ENCODE data around the gene FIBCD1.

FIBCD1 gene

GRCh38 chr9:130893341-130894101 is 45.5 kb downstream of the FIBCD1 start:
- FAIRE-seq: no peak
- DNase-seq (ENCODE audit: insufficient read length, low spot score): no peak
- TF ChIP-seq POLR2A (IDR thresholded peaks at IDR 0.05; ENCODE audit: low read depth, low read length): no peak
- no peak for TF ChIP-seq SPI1 (IDR thresholded peaks at IDR 0.05; ENCODE audit: low read depth, low read length)
- no peak for TF ChIP-seq TAF1 (IDR thresholded peaks at IDR 0.05; ENCODE audit: low read depth, low read length)
- TF ChIP-seq POLR2AphosphoS5 (IDR thresholded peaks at IDR 0.05; ENCODE audit: low read depth, low read length): no peak
- TF ChIP-seq POU2F2 (IDR thresholded peaks at IDR 0.05; ENCODE audit: low read depth, low read length): no peak
- TF ChIP-seq PAX5 (IDR thresholded peaks at IDR 0.05; ENCODE audit: insufficient read depth, low read length, severe bottlenecking): no peak

DNA sequence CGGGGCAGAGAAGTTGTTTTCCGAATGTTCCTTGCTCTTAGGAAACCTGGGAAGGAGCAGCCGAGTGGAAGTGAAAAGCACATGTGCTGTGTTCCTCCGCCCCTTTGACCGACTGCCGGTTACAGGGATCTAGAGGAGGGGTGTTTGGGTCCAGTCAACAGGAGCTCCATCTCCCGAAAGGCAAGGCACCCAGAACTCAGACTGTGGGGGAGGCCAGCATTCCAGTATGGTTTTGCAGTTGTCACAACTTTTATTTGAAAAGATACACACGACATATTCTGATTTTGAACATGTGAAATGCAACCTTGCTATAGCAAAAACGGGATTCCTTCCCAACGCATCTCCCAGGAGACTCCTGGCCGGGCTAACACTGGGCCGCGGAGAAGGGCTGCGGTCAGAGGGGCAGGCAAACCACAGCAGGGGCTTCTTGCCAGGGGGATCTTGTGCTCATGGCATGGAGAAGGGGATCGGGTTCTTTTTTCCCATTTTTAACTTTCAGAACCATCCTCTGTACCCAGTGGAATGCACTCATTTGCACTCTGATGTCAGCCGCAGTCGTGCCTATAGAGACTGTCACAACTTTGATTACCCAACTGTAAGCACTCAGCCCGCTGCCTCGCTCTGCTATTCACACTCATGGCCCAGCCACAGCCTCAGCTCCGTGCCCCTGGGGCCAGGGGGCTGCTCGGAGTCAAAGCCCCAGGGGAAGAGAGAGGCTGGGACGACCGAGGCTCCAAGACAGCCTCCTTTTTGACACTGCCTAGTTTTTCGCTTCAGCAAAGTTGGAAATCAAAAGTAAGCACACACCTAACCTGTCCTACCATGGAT is 46.4 kb downstream of the FIBCD1 start:
- no peak for DNase-seq (ENCODE audit: insufficient read length, low spot score)
- FAIRE-seq: no peak
- no peak for TF ChIP-seq TAF1 (IDR thresholded peaks at IDR 0.05; ENCODE audit: low read depth, low read length)
- no peak for TF ChIP-seq POLR2A (IDR thresholded peaks at IDR 0.05; ENCODE audit: low read depth, low read length)
- no peak for TF ChIP-seq PAX5 (IDR thresholded peaks at IDR 0.05; ENCODE audit: insufficient read depth, low read length, severe bottlenecking)
- no peak for TF ChIP-seq POU2F2 (IDR thresholded peaks at IDR 0.05; ENCODE audit: low read depth, low read length)
- no peak for TF ChIP-seq SPI1 (IDR thresholded peaks at IDR 0.05; ENCODE audit: low read depth, low read length)
- TF ChIP-seq POLR2AphosphoS5 (IDR thresholded peaks at IDR 0.05; ENCODE audit: low read depth, low read length): no peak

- no peak for DNase-seq (ENCODE audit: insufficient read length, low spot score)
- no peak for FAIRE-seq
- TF ChIP-seq POLR2AphosphoS5 (IDR thresholded peaks at IDR 0.05; ENCODE audit: low read depth, low read length) (no peak), POLR2A (IDR thresholded peaks at IDR 0.05; ENCODE audit: low read depth, low read length) (no peak), PAX5 (IDR thresholded peaks at IDR 0.05; ENCODE audit: insufficient read depth, low read length, severe bottlenecking) (no peak), TAF1 (IDR thresholded peaks at IDR 0.05; ENCODE audit: low read depth, low read length) (no peak), POU2F2 (IDR thresholded peaks at IDR 0.05; ENCODE audit: low read depth, low read length) (no peak)
Observed at GRCh38 chr9:130891688-130892476, 47.2 kb downstream of the FIBCD1 start.

GRCh38 chr9:130890870-130891687 is 48.0 kb downstream of the FIBCD1 start:
- DNase-seq (ENCODE audit: insufficient read length, low spot score) (no peak), FAIRE-seq (no peak)
- no peak for TF ChIP-seq POLR2A (IDR thresholded peaks at IDR 0.05; ENCODE audit: low read depth, low read length)
- no peak for TF ChIP-seq POU2F2 (IDR thresholded peaks at IDR 0.05; ENCODE audit: low read depth, low read length)
- TF ChIP-seq SPI1 (IDR thresholded peaks at IDR 0.05; ENCODE audit: low read depth, low read length): no peak
- TF ChIP-seq TAF1 (IDR thresholded peaks at IDR 0.05; ENCODE audit: low read depth, low read length): no peak
- TF ChIP-seq POLR2AphosphoS5 (IDR thresholded peaks at IDR 0.05; ENCODE audit: low read depth, low read length): no peak
- TF ChIP-seq PAX5 (IDR thresholded peaks at IDR 0.05; ENCODE audit: insufficient read depth, low read length, severe bottlenecking): no peak

- FAIRE-seq (no peak), DNase-seq (ENCODE audit: insufficient read length, low spot score) (no peak)
- no peak for TF ChIP-seq POLR2AphosphoS5 (IDR thresholded peaks at IDR 0.05; ENCODE audit: low read depth, low read length)
- no peak for TF ChIP-seq POLR2A (IDR thresholded peaks at IDR 0.05; ENCODE audit: low read depth, low read length)
- TF ChIP-seq PAX5 (IDR thresholded peaks at IDR 0.05; ENCODE audit: insufficient read depth, low read length, severe bottlenecking): no peak
- TF ChIP-seq POU2F2 (IDR thresholded peaks at IDR 0.05; ENCODE audit: low read depth, low read length): no peak
- no peak for TF ChIP-seq SPI1 (IDR thresholded peaks at IDR 0.05; ENCODE audit: low read depth, low read length)
- TF ChIP-seq TAF1 (IDR thresholded peaks at IDR 0.05; ENCODE audit: low read depth, low read length): no peak
Observed at GRCh38 chr9:130890124-130890523, 48.9 kb downstream of the FIBCD1 start.

GRCh38 chr9:130888146-130888885 is 50.7 kb downstream of the FIBCD1 start:
- no peak for TF ChIP-seq PAX5 (IDR thresholded peaks at IDR 0.05; ENCODE audit: insufficient read depth, low read length, severe bottlenecking)
- no peak for TF ChIP-seq POLR2A (IDR thresholded peaks at IDR 0.05; ENCODE audit: low read depth, low read length)
- TF ChIP-seq POU2F2 (IDR thresholded peaks at IDR 0.05; ENCODE audit: low read depth, low read length): no peak
- no peak for TF ChIP-seq POLR2AphosphoS5 (IDR thresholded peaks at IDR 0.05; ENCODE audit: low read depth, low read length)
- no peak for TF ChIP-seq SPI1 (IDR thresholded peaks at IDR 0.05; ENCODE audit: low read depth, low read length)
- no peak for TF ChIP-seq TAF1 (IDR thresholded peaks at IDR 0.05; ENCODE audit: low read depth, low read length)
- FAIRE-seq (no peak), DNase-seq (ENCODE audit: insufficient read length, low spot score) (no peak)

DNA sequence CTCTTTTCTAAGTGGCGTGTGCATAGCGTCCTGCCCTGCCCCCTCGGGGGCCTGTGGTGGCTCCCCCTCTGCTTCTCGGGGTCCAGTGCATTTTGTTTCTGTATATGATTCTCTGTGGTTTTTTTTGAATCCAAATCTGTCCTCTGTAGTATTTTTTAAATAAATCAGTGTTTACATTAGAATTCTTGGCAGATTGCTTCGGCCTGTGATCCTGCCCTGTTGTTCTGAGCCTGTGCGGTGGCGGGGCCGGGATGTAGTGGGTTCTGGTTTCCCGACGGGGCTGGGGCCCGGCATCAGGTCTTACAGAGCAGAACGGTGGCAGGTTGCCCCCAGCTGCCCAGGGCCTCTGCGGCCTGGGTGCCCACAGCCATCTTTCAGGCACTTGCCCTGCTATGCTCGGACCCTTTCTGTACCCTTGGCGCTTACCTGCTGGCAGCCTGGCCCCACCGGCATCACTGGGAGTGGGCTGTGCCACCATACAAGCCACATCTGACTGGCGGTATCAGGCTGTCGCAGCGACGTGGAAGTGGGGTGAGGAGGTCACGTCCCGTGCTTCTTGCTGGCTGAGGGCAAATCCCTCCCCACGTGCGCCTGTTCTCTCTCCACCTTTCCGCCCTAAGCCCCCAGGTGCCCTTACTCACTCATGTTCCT is 51.4 kb downstream of the FIBCD1 start:
- DNase-seq (ENCODE audit: insufficient read length, low spot score): no peak
- no peak for FAIRE-seq

More for the DNA sequence above, 51.4 kb downstream of the FIBCD1 start:
- TF ChIP-seq POLR2A (IDR thresholded peaks at IDR 0.05; ENCODE audit: low read depth, low read length): no peak
- no peak for TF ChIP-seq POLR2AphosphoS5 (IDR thresholded peaks at IDR 0.05; ENCODE audit: low read depth, low read length)
- no peak for TF ChIP-seq SPI1 (IDR thresholded peaks at IDR 0.05; ENCODE audit: low read depth, low read length)
- no peak for TF ChIP-seq TAF1 (IDR thresholded peaks at IDR 0.05; ENCODE audit: low read depth, low read length)
- no peak for TF ChIP-seq POU2F2 (IDR thresholded peaks at IDR 0.05; ENCODE audit: low read depth, low read length)
- TF ChIP-seq PAX5 (IDR thresholded peaks at IDR 0.05; ENCODE audit: insufficient read depth, low read length, severe bottlenecking): no peak
